ENCODE data around the gene COL5A2. TPM values are rescaled to one million over a fixed set of nuclear protein-coding genes. Genes with fewer than 3 reads are reported as not detected.

COL5A2 gene
- total and polyA plus RNA-seq, 8 donors, result 11.9 to 468 (median 48.1) TPM

- Histone ChIP-seq H3K27me3 (no peaks in the 10 kb centered on the region), H3K36me3 (peaks cover 0 to 4% (median 2%) of the 10 kb centered on the region in 4 donors), H3K27ac (no peak overlapping the region), H3K9me3 (no peaks in the 10 kb centered on the region), H3K4me1 (peaks cover 0 to 19% (median 8%) of the 10 kb centered on the region in 4 donors), H3K4me3 (no peak overlapping the region)
- intact Hi-C loops (cut with DNase I; ENCODE audit: low total_unique reads), result no loop called here
- 12 to 27% (median 15%) methylated on average over 3 of the region's 3 CpGs for WGBS, 5 donors
- peak in 1 of 2 donors; percentile 35 for DNase-seq
- TF ChIP-seq EP300 (IDR thresholded peaks at IDR 0.05), result no peak
- no peak for TF ChIP-seq POLR2A (IDR thresholded peaks at IDR 0.05)
- no peak for TF ChIP-seq POLR2AphosphoS5 (IDR thresholded peaks at IDR 0.05)
- TF ChIP-seq, protein P1, sequence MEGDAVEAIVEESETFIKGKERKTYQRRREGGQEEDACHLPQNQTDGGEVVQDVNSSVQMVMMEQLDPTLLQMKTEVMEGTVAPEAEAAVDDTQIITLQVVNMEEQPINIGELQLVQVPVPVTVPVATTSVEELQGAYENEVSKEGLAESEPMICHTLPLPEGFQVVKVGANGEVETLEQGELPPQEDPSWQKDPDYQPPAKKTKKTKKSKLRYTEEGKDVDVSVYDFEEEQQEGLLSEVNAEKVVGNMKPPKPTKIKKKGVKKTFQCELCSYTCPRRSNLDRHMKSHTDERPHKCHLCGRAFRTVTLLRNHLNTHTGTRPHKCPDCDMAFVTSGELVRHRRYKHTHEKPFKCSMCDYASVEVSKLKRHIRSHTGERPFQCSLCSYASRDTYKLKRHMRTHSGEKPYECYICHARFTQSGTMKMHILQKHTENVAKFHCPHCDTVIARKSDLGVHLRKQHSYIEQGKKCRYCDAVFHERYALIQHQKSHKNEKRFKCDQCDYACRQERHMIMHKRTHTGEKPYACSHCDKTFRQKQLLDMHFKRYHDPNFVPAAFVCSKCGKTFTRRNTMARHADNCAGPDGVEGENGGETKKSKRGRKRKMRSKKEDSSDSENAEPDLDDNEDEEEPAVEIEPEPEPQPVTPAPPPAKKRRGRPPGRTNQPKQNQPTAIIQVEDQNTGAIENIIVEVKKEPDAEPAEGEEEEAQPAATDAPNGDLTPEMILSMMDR (IDR thresholded peaks at IDR 0.05), result no peak
Measured at GRCh38 chr2:189088591-189089205, 90.9 kb downstream of the COL5A2 start.

- 48 to 65% (median 57%) methylated on average over 2 of the region's 2 CpGs for WGBS, 5 donors
Measured at GRCh38 chr2:189086710-189087109, 92.9 kb downstream of the COL5A2 start.

GRCh38 chr2:189086250-189086649 lies 93.3 kb downstream of the COL5A2 start:
- Histone ChIP-seq H3K9me3 (no peaks in the 10 kb centered on the region), H3K27me3 (no peaks in the 10 kb centered on the region), H3K36me3 (peaks cover 0 to 4% (median 2%) of the 10 kb centered on the region in 4 donors), H3K4me1 (peaks cover 0 to 13% (median 6%) of the 10 kb centered on the region in 4 donors), H3K4me3 (no peak overlapping the region), H3K27ac (no peak overlapping the region)
- no peak for DNase-seq
- TF ChIP-seq EP300 (IDR thresholded peaks at IDR 0.05) (no peak), POLR2AphosphoS5 (IDR thresholded peaks at IDR 0.05) (no peak), POLR2A (IDR thresholded peaks at IDR 0.05) (no peak)
- TF ChIP-seq, protein P1 (IDR thresholded peaks at IDR 0.05), result no peak
- WGBS, 5 donors, result 61 to 83% (median 81%) methylated on average over 2 of the region's 2 CpGs
- intact Hi-C loops (cut with DNase I; ENCODE audit: low total_unique reads), result no loop called here

More at GRCh38 chr2:189086710-189087109, 92.9 kb downstream of the COL5A2 start:
- peak in 1 of 2 donors; percentile 67 for DNase-seq
- Histone ChIP-seq H3K4me3 (no peak overlapping the region), H3K36me3 (peaks cover 0 to 4% (median 2%) of the 10 kb centered on the region in 4 donors), H3K27me3 (no peaks in the 10 kb centered on the region), H3K4me1 (peaks cover 0 to 13% (median 6%) of the 10 kb centered on the region in 4 donors), H3K27ac (no peak overlapping the region), H3K9me3 (no peaks in the 10 kb centered on the region)
- TF ChIP-seq POLR2AphosphoS5 (IDR thresholded peaks at IDR 0.05) (no peak), EP300 (IDR thresholded peaks at IDR 0.05) (no peak), POLR2A (IDR thresholded peaks at IDR 0.05) (no peak)
- TF ChIP-seq, protein P1 (IDR thresholded peaks at IDR 0.05), result no peak
- intact Hi-C loops (cut with DNase I; ENCODE audit: low total_unique reads), result no loop called here

GRCh38 chr2:189083606-189084005 lies 96.0 kb downstream of the COL5A2 start:
- WGBS, 5 donors, result 71 to 78% (median 77%) methylated on average over 3 of the region's 3 CpGs
- Histone ChIP-seq H3K4me3 (no peak overlapping the region), H3K36me3 (peaks cover 0 to 15% (median 5%) of the 10 kb centered on the region in 4 donors), H3K4me1 (peaks cover 0 to 13% (median 6%) of the 10 kb centered on the region in 4 donors), H3K9me3 (no peaks in the 10 kb centered on the region), H3K27ac (peak overlapping the region in 1 of 5 donors; percentile 5), H3K27me3 (no peaks in the 10 kb centered on the region)
- DNase-seq, result no peak
- intact Hi-C loops (cut with DNase I; ENCODE audit: low total_unique reads), result no loop called here
- no peak for TF ChIP-seq POLR2AphosphoS5 (IDR thresholded peaks at IDR 0.05)
- TF ChIP-seq, protein P1 (IDR thresholded peaks at IDR 0.05), result no peak

Data from stomach (tissue), 9 donors.